Body of pancreas (tissue), 4 donors: ENCODE results near the gene FGR.

Source experiments
- POLR2A ChIP-seq, 3 donors: fragments of 450-650 bp; IDR thresholded peaks; one replicate each; pipeline ENCODE4 v1.6.1; 2016; ENCODE audit warnings: antibody characterized with exemption in 3 of 3, mild to moderate bottlenecking in 2 of 3
- TF ChIP-seq, protein P1 (sequence below), 7 experiments: fragments of 450-650 bp in 4 of 7; fragments of 200-600 bp in 3 of 7; sonication (generic) in 3 of 7; IDR thresholded peaks; one replicate each; pipeline ENCODE4 v1.5.1; 2016 to 2019; ENCODE audit warnings: antibody characterized with exemption in 7 of 7

DNA sequence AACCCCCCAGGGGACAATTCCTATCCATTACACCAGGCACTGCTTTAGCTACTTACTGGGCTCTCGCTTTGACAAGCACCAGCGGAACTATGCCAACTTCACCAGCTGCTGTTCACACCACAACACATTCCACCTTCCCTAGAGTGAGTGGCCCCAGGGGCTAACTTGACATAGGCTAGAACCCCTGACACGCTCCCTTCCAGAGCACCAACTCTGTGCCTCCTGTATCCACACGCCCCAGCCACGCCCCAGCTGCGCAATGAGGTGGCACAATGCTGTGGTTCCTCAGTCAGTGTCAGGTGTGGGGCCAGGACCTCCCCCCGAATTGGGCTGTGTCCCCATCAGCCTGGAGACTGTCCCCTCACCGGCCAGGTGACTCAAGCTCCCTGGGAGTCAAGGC lies 11.7 kb upstream of the FGR start:
- TF ChIP-seq, protein P1, sequence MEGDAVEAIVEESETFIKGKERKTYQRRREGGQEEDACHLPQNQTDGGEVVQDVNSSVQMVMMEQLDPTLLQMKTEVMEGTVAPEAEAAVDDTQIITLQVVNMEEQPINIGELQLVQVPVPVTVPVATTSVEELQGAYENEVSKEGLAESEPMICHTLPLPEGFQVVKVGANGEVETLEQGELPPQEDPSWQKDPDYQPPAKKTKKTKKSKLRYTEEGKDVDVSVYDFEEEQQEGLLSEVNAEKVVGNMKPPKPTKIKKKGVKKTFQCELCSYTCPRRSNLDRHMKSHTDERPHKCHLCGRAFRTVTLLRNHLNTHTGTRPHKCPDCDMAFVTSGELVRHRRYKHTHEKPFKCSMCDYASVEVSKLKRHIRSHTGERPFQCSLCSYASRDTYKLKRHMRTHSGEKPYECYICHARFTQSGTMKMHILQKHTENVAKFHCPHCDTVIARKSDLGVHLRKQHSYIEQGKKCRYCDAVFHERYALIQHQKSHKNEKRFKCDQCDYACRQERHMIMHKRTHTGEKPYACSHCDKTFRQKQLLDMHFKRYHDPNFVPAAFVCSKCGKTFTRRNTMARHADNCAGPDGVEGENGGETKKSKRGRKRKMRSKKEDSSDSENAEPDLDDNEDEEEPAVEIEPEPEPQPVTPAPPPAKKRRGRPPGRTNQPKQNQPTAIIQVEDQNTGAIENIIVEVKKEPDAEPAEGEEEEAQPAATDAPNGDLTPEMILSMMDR (IDR thresholded peaks at IDR 0.05), result no peak
- TF ChIP-seq POLR2A (IDR thresholded peaks at IDR 0.05), result no peak
